GM18867 (cell line): ENCODE measurements around the gene DDR1.

Experiments used
- ATAC-seq: cut with Tn5 transposase; IDR thresholded peaks from one replicate; pipeline ENCODE4 v1.9.1; 2021; ENCODE audit warnings: mild to moderate bottlenecking, moderate library complexity; ENCODE audit not compliant: unreplicated experiment

DDR1 gene

DNA sequence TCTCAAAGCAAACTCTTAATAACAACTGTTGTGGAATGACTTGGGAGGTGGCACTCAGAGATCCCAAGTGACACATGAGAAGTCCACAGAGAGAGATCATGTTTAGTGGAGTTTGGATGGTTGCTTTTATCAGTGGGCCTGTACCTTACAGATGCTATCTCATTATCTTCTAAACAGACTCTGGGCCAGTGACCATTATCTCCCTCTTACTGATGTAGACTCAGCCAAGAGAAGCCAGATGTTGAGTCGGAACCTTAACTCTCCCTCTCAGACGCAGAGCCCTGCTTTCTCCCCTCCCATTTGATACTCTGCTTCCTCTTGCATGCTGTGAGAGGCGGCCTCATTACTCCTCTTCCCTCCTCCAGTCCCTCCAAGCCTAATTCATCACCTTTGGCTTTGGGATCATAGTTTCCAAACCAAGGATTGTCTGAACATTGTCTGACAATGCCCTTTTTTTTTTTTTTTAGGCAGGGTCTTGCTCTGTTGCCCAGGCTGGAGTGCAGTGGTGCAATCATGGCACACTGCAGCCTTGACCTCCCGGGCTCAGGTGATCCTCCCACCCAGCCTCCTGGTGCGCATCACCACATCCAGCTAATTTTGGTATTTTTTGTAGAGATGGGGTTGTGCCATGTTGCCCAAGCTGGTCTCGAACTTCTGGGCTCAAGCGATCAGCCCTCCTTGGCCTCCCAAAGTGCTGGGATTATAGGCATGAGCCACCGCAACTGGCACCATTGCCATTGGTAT, 4.5 kb upstream of the DDR1 start:
- no peak for ATAC-seq

GRCh38 chr6:30880698-30881252, 3.5 kb upstream of the DDR1 start:
- no peak for ATAC-seq

- no peak for ATAC-seq
These were observed 2.7 kb upstream of the DDR1 start for GRCh38 chr6:30881392-30882203.

- ATAC-seq: no peak
These were observed 2.0 kb upstream of the DDR1 start for GRCh38 chr6:30882204-30882758.

DNA sequence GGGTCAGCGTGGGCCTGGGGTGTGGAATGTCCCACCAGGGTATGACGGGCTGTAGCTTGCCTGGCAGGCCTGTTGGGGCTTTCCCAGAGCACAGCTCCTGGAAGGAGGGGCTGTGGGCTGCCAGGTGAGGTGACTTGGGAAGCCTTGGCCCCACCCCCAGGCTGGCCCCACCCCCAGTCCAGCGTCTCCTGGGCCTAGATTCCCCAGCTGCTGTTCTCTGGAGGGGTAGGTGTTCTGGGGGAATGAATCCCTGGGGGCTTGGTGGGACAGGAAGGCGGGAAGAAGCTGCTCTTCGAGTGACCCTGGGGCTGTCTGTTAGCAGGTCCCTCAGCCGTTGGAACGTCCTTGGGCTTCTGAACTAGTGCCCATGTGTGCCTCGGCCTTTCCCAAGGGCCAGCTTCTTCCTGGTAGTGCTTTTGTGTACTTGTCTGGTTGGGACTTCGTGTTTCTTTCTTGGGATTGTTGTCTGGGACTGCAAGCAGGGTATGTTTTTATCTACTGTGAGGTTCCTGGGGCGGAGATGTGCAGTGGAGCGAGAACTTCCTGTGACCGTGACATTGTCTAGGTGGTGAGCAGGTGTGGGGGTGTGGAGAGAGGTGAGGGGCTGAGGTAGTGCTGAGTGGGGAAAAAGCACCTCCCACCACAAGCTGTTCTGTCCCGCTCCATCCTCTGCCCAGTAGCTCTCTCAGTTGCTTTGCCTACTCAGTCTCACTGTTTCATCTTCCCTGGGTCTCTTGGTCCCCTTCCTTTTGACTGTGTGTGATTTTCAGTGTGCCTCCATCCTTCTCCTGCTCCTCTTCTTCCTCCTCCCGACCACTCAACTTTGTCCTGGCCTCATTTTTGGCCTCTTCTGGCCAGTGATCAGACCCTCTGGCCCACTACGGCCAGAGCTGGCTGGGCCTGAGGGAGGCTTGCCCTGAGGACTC, 1.3 kb upstream of the DDR1 start:
- ATAC-seq: peak; percentile 43

GRCh38 chr6:30884521-30885480, 482 bp downstream of the DDR1 start:
- no peak for ATAC-seq

DNA sequence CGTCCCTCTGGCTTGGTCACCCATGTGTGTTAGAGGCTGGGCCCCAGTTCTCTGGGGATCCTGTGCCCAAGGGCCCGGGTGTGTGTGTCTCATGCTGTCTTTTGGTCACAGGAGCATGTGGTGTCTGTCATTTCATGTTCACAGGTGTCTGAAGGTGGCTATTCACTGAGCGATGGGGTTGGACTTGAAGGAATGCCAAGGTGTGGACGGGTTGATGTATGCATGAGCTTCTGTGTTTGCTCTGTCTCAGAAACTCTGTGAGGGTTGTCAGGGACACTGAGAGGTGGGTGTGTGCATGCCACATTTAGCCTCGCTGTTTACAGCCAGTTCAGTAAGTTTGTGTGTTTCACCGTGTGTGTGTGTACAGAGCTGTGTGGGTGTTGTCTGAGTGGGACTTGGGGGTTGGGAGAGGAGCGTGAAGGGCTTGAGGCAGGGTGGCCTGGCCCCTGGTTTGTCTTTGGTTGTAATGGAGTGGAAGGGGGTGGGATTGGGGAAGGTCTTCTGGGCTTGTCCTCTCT, 1.2 kb downstream of the DDR1 start:
- no peak for ATAC-seq

GRCh38 chr6:30885999-30886896, 1.9 kb downstream of the DDR1 start:
- ATAC-seq: no peak

DNA sequence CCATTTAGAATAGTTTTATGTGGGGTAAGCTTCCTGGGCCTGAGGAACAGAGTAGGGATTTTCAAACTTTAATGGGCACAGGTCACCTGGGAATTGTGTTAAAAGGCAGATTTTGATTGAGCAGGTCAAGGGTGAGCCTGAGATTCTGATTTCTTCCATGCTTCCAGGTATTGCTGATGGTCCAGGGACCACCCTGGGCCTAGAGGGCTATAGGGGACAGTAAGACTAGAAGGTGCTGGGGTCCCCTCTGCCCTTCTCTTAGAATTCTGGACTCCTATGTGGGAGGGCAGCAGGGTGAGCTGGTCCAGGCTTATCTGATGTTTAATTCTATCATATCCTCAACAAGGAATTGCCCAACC, 2.6 kb downstream of the DDR1 start:
- no peak for ATAC-seq

GRCh38 chr6:30887901-30888815, 3.8 kb downstream of the DDR1 start:
- no peak for ATAC-seq

GRCh38 chr6:30888816-30889495, 4.6 kb downstream of the DDR1 start:
- ATAC-seq: no peak

GRCh38 chr6:30889496-30889885, 5.2 kb downstream of the DDR1 start:
- ATAC-seq: no peak

DNA sequence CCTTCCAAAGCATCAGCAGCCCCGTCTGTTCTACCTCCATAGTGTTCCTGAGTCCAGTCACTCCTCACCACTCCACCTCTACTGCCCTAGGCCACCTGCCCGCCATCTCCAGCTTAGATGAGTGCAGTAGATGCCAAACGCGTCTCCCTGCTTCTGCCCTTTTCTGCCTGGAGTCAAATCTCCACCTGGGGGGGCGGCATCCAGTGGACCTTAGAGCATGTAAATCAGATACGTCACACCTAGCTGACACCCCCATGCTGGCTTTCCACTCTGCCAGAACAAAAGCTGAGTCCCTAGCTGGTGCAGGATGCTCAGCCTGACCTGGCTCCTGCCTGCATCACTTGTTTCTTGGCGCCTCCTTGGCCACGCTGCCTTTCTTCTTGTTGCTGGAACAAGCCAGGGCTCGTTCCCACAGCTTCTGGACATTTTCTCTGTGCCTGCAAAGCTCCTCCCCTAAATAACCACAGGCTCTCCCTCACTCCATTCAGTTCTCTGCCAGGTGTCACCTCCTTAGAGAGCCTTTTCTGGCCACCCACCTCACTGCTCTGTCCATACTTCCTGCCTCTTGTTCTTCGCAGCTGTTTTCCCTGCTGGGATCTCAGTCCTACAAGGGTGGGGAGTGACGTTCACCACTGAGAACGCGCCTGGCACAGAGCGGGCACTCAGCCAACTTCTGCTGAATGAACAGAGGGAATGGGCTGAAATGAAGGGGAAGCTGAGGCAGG, 5.8 kb downstream of the DDR1 start:
- no peak for ATAC-seq

DNA sequence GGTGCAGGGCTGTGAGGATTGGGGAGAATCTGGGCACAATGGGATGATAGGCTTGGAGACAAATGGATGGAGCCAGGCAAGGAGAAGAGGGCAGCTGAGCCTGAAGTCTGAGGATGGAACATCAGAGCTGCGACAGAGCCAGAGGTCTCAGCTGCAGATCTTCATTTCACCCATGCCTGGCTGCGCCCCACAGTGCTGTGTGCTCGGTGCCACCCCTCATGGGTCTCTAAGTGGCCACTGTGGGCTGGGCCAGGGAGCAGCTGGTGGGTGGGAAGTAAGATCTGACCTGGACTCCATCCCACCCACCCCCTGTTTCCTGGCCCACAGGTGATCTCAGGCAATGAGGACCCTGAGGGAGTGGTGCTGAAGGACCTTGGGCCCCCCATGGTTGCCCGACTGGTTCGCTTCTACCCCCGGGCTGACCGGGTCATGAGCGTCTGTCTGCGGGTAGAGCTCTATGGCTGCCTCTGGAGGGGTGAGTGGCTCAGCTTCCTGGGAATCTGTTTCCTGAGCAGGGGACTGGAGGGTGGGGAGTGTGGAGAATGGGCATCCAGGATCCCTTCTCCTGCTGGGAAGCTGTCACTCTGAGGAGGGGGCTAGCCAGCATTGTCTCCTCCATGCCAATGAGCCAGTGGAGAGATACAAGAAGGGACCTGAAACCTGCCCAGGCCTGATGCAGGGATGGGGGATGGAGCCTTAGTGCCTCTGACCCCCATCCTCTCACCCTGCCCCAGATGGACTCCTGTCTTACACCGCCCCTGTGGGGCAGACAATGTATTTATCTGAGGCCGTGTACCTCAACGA, 6.5 kb downstream of the DDR1 start:
- ATAC-seq: no peak

GRCh38 chr6:30891450-30891723, 7.1 kb downstream of the DDR1 start:
- no peak for ATAC-seq
